ENCODE measurements around the gene MED13L.
"Not testable (repeated sequence)": the region's sequence is repeated elsewhere in the genome, so short reads cannot be mapped to it uniquely, and the experiment has no call there.

MED13L gene

DNA sequence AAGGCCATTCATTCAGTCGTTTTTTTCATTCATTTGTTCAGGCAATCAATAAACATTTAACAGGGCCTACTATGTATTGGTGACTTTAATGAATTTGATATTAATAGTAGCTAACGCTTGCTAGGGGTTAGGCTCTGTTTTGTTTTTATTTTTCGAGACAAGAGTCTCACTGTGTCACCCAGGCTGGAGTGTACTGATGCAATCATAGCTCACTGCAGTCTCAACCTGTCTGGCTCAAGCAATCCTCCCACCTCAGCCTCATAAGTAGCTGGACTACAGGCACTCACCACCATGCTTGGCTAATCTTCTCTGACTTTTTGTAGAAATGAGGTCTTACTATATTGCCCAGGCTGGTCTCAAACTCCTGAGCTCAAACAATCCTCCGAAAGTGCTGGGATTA, 25.6 kb upstream of the MED13L start:
- DNase-seq, result no peak

DNA sequence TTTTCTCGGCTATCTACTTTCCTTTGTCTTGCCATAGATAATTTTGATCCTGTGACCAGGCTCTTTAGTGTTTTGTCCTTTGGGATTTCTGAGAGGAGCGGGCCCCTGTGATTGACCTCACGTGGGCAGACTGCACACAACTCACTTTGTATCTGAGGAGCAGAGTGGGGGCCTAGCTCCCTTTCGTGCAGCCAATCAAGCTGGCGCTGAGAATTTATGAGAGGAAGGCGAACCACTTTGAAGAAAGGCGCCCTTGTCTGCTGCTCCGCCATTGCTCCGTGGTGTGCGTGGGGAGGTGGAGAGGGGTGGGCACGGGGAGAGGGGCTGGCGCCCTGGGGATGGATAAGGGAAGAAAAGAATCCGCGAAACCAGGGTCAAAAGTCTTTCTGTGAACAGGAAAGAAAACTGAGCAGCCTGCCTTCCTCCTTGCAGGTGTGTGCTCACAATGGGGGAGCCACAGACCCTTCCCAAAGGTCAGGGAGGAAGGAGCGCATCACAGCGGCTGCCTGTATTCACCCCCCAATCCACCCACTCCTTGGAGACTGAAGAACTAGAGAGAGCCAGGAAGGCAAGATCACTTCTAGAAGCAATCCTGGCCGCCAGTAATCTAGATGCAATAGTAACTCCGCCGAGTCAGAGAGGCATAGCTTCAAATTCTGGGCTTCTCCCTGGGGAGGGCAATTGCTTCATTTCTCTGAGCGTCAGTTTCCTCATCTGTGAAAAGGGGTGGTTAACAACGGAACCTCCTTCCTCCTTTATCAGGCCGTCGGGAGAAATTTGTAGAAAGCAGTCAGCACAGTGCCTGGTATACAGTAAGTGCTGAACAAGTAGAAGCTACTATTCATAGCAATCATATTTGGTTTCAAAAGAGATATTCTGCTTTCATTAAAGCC, 24.9 kb upstream of the MED13L start:
- no peak for DNase-seq

DNA sequence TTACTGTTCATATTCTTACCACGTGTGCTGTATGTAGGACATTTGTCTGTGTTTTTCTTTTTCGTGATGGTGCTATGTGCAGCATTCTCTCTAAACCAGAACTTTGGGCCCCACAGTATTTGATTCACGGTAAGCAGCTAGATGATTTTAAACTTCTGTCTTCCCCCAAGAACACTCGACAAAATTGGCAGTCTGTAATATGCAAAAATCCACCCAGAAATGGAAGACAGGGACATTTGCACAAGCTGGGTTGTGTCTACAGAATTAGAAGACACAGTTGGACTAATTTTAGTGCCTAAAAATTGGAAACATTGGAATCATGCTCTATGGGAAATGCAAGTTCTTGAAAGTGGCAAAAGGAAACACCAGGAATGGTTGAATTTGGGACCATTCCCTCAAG, 24.1 kb upstream of the MED13L start:
- DNase-seq, result no peak

DNA sequence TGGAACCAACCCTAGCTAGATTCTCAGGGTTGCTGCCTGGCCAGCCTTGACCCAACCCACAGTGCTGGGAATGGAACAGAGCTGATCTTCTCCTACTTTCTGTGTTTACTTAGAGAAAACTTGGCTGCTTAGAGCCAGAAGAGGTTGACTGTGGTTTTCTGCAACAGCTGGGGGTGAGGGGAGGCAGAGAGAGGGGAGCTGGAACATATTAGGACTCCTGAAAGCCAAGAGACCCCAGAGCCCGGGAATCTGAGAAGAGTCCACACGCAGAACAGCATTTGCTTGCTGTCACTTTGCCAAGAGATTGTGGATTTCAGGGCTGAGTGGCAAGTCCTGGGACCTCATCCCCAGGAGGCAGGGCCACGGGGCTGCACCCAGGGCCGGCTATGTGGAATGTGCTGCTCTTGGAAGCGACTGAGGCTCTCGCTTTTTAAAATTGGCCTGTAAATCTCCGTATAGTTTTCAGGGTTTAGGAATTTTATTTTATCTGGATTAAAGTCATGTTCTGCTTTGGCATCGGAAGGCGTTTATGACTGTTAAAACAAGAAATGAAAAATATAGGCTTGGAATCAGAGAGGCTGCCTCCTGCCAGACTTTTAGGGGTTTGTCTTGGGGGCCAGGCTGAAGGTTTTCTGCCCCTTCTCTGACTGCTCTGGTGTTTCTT, 22.3 kb upstream of the MED13L start:
- no peak for DNase-seq

DNA sequence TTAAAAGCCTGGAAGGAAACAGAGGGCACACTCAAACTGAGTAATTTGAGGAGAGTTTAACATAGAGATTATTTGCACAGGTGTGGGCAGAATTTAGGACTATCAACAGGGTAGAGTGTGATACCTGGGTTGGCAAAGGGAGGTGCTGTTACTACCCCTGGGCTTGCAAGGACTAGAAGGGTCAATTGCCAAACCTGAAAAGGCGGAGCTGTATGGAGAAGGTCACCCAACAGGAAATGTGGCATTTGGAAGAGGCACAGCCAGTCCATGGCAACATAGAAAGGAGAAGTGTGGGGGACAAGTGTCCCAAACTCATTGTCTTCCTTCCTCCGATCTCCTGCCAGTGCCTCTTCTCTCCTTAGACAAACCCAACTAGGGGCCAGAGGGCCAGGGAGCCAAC, 21.6 kb upstream of the MED13L start:
- DNase-seq, result no peak

DNA sequence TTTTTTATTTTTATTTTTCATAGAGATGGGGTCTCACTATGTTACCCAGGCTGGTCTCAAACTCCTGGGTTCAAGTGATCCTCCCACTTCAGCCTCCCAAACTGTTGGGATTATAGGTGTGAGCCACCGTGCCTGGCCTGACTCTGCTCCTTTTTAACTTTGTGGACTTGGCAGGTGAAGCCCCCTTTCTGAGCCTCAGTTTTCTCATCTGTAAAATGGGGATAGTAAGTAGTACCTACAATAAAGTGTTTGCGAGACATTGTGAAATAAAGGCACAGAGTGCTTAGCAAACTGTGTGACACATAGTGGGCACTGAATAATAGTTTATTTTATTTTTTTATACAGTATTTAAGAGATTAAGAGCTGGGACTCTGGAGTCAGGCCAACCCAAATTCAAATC, 21.1 kb upstream of the MED13L start:
- DNase-seq, result no peak

DNA sequence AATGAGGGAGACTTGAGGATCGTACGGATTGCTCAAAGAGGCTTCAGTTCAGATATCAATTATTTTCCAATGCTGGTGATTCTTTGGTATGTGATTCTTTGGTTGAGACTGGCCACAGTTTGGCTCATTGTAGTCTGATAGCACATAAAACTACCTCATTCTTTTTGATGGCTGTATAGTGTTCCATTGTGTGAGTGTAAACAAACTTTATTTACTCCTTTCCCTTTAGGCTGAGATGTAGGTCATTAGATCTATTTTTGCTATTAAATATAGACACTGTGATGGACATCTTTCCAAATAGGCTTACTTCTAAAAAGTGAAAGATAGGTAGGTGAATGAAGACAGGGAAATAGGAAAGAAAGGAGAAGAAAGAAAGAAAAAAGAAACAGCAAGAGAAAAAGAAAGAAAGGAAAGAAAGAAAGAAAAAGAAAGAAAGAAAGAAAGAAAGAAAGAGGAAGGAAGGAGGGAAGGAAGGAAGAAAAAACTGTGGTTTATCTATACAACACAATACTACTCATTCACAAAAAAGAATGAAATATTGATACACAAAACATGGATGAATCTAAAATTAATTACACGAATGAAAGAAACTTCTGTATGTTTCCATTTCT, 19.8 kb upstream of the MED13L start:
- no peak for DNase-seq

DNA sequence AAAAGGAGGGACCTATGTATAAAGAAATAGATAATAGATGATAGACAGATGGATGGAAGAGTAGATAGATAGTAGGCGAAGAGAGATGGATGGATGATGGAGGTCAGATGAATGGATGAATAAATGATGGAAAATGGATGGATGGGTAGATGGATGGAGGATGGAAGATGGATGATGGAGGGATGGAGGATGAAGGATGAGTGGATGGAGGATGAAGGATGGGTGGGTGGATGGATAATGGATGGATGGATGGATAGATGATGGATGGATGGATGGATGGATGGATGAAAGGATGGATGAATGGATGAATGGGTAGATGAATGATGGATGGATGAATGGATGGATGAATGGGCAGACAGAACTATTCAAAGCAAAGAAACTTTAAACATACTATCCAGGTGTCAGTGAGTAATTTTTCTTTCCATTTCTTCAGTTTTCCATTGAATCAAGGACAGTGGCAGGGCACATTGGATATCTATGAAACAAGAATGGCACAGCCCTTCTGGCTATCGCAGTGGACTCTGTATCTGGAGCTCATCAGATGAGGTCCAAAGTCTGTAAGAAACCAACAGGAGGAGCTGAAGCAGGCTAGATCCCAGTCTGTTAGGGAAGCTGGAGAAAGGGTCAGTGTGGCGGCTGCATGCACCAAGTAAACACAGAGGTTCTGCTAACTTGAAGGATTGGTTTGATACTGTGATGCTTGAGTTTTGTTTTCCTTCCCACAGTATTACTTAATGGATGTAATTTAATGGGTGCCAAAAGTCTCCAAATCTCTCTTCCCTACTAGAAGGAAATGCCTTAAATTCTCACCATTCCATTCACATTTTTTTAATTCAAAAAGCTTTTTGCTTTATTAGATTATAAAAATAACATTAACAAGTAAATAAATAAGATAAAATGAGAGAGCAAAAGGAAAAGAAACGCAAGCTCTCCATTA, 18.1 kb upstream of the MED13L start:
- no peak for DNase-seq

DNA sequence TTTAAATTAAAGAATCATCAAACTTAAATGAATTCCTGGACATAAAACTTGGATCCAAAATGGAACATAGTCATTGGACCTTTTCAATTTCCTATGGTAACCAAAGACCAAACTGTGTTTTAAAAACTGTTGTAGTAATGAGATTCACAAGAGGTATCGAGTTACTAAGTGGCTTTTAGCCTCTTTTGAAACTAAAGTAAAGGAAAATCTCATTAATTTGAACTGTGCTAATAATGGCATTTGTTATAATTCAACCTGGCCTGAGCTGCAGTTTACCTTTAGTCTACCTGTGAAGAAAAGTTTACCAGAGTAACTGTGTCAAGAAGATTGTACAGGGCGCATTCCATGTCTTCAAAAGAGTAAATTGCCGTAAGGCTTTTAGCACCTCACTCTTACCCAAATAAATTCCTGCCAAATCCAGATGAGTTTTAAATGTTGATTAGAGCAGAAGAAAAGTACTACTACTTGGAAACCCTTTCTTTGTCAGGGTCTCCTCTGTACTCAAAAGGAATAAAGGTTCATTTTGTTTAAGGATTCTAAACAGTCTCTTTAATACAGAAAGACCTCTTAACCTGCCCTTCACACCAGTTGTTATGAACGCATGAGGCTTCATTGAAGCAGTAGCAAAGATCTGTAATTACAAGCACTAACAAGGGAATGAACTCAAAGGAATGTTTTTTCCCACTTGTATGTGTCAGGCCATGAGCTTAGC, 17.1 kb upstream of the MED13L start:
- no peak for DNase-seq

DNA sequence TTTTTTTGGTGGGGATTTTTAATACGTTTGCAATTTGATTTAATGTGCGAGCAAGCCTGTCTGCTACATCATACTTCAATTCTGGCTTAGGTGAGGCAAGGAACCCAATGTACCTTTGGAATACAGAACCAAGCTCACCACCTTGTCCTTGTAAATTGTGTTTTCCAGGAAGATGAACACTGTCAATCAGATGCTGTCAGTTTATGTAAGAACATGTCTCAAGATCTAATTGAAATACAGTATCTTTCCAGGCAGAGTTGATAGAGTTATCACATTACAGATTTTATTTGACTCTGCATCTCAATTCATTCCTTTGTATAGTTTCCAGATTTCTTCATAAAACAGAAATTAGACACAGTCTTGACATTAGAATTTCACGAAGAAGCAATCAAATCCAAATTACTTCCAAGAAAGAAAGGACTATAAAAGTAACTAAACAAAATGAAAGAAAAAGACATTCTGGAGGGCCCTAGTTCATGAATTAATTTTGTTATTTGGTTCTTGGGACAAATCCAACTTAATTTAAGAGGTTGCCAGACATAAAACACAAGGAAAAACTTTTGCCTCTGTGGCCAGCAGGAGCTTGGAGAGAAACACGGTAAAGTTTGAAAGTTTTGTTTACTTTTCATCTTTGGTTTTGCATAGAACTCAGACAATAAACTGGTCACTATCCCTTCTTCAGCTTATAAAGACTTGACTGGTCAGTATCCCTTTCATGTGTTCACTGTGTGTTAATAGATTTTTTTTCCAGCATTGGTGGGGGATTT, 16.4 kb upstream of the MED13L start:
- DNase-seq, result no peak

DNA sequence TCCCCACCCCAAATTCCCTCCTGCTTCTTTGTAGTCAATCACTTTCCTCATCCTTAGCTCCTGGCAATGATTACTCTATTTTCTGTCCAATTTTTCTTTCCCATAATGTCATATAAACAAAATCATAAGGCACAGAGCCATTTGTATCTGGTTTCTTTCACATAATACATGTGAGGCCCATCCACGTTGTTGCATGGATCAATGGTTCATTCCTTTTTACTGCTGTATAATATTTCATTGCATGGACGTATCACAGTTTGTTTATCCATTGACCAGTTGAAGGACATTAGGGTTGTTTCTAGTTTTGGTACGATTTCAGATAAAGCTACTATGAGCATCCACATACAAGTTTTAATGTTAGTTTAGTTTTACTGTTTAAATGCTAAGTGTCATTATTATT, 13.7 kb upstream of the MED13L start:
- DNase-seq, result no peak

DNA sequence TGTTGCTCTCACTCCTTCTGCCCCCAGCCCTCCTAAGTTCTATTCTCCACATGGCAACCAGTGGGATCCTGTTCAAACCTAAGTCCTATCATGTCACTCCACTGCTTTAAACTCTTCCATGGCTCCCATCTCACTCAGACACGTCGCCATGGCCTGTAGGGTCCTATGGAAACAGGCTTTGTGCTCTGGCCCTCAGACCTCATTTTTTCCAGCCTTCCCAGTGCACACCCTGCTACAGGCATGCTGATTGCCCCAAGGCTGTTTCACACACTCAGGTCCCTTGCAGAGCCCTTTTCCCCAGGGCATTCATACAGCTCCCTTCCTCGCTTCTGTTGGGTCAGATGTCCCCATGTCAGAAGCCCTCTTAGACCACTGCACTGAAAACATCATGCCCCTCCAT, 11.2 kb upstream of the MED13L start:
- no peak for DNase-seq

DNA sequence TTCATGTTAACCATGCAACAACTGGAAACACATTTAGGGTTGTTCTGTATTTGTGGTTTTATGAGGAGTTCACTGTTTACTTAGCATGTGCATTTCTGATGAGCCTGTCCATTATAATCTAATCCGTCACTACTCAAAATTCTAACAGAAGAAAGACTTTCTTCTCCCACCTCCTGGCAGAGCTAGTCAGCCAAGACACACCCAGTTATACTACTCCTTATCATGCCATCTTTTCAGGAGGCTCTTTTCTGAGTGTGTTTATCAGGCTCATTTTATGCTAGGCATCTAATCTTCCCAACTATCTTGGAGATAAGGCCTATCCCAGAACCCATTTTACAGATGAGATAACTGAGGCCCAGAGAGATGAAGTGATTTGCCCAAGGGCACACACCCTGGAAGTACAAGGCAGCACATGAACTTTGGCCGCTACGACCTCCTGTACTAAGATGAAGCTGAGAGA, 10.4 kb upstream of the MED13L start:
- DNase-seq, result no peak

DNA sequence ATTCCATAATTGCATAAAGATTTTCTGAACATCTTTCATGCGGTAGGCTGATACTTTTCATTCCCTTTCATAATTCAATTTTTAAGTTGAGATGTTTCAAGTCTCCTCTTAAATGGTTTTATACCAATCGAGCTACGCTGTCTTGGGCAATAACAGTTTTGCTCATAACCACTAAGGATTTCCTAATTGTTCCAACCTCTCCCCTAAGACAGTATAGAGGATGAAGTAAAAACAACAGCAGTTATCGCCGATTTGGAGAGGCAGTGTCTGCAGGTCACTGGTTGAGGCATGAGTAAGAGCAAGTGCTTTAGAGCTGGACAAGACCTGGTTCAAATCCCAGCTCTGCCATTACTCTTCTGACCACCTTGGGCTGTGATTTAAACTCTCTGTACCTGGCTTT, 6.9 kb upstream of the MED13L start:
- no peak for DNase-seq

DNA sequence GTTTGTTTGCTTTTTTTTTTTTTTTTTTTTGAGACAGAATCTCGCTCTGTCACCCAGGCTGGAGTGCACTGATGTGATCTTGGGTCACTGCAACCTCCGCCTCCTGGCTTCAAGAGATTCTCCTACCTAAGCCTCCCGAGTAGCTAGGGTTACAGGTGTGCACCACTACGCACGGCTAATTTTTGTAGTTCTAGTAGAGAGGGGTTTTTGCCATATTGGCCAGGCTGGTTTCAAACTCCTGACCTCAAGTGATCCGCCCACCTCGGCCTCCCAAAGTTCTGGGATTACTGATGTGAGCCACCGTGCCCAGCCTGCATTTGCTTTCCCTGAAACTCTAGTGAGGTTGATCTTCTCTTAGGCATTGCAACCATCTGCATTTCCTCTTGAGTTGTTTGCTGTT, 6.4 kb upstream of the MED13L start:
- not testable (repeated sequence) for DNase-seq

DNA sequence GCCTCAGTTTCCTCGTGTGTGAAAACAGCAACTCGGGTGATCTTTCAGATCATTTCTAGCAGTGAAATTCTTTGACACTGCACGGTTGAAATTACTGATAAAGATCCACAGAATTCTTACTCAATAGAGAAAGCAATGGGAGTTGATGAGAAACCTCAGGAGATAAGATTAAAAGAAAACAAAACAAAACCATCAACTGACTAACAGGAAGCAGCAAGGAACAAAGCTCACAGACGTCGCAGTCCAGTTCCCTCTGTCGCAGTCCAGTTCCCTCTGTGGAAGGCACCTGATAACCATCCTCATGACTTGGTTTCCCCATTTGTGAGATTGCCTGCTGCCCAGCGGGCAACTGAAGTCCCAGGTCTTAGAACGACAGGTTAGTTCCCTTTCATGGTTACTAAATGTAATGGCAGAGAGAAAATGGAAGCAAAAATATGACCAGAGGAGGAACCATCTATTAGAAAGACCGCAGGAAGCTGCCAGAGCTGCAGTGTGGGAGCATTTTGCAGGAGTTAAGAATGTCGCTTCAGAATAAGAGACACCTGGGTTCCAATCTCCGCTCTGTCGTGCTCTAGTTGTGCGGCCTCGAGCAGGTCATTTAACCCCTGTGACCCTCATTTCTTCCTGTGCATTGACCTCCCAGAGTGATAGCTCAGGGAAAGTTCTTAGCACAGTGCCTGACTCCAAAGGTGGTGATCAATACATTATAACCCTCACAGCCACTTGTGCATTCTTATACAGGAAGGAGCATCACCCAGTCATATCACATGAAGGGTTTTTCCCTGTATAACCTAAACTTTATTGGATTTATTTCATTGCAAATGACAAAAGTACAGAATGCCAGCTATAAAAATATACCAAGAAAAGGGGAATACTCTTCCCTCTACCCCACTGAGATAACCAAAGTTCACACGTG, 5.1 kb upstream of the MED13L start:
- DNase-seq, result peak; percentile 17

DNA sequence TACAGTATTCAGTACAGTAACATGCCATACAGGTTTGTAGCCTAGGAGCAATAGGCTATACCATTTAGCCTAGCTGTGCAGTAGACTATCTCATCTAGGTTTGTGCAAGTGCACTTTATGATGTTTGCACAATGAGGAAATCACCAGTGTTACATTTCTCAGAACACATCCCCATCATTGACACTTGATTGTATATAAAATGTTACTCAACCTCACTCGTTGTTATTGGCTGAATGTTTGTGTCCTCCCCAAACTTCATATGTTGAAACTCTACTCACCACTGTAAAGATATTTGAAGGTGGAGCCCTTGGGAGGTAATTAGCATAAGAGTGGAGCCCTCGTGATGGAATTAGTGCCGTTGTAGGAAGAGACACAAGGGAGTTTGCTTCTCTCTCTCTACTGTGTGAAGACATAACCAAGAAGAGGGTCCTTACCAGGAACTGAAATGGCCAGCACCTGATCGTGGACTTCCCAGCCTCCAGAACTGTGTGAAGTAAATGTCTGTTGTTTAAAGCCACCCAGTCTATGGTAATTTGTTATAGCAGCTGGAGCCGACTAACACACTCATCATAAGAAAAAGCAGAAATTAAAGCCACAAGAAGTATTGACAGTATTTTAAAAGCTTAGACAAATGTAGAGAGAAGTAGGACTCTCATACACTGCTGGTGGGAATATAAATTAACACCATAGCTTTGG, 3.2 kb upstream of the MED13L start:
- DNase-seq, result no peak

DNA sequence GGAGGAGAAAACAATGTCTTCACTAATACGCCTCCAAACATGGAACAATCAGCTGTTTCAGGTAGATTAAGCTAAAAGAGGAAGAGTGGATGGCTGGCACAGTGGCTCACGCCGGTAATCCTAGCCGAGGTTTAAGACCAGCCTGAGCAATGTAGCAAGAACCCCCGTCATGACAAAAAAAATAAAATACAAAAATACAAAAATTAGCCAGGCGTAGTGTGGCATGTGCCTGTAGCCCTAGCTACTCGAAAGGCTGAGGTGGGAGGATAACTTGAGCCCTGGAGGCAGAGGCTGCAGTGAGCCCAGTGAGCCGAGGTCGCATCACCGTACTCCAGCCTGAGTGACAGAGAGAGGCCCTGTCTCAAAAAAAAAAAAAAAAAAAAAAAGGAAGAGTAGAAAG, 1.2 kb upstream of the MED13L start:
- DNase-seq, result no peak

DNA sequence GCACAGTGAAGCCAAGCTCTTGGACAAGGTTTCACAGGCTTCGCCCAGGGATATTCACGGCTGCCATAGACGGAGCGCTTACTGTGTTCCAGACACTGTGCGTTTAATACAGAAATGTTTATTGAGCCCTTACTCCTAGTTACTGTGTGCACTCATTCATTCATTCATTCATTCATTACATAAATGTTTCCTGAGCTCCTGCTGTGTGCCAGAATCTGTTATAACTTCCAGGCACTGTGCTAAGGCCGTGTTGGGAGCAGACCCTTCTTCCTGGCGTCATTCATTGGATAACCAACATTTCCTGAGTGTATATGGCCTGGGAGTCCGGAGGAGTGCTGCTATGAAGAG, 760 bp upstream of the MED13L start:
- no peak for DNase-seq
